Aorta (tissue), 5 donors: ENCODE results near the gene RELB. TPM values are rescaled to one million over a fixed set of nuclear protein-coding genes. Genes with fewer than 3 reads are reported as not detected.

Experiments
- ATAC-seq: fragments of 200-7000 bp; cut with Tn5 transposase; one replicate; pipeline ENCODE4 v1.9.1; 2022; ENCODE audit warnings: moderate library complexity; ENCODE audit not compliant: low FRiP score
- DNase-seq, 2 donors: peaks; one replicate each; pipeline ENCODE4 v3.0.0-alpha.2; 2020
- H3K27ac ChIP-seq, 2 donors: one replicate each; pipeline ENCODE4 v1.5.1; 2013; ENCODE audit warnings: low read length in 2 of 2, mild to moderate bottlenecking in 2 of 2, moderate library complexity in 2 of 2, control low read depth in 1 of 2, inconsistent platforms in 1 of 2, low read depth in 1 of 2
- H3K27me3 ChIP-seq, 2 donors: one replicate each; pipeline ENCODE4 v1.6.1; 2013; ENCODE audit warnings: control low read depth in 1 of 2, low read length in 1 of 2, mild to moderate bottlenecking in 1 of 2, moderate library complexity in 1 of 2; ENCODE audit not compliant: insufficient read depth in 2 of 2, control insufficient read depth in 1 of 2
- H3K36me3 ChIP-seq, 2 donors: one replicate each; pipeline ENCODE4 v1.6.1; 2013; ENCODE audit warnings: control low read depth in 1 of 2, low read length in 1 of 2, mild to moderate bottlenecking in 1 of 2; ENCODE audit not compliant: insufficient read depth in 2 of 2, control insufficient read depth in 1 of 2
- H3K4me1 ChIP-seq, 2 donors: one replicate each; pipeline ENCODE4 v1.6.1; 2013; ENCODE audit warnings: low read length in 2 of 2, control low read depth in 1 of 2, mild to moderate bottlenecking in 1 of 2, moderate library complexity in 1 of 2; ENCODE audit not compliant: insufficient read depth in 2 of 2, control insufficient read depth in 1 of 2
- H3K4me3 ChIP-seq, 2 donors: one replicate each; pipeline ENCODE4 v1.5.1; 2013; ENCODE audit warnings: low read length in 2 of 2, control low read depth in 1 of 2, mild to moderate bottlenecking in 1 of 2
- H3K9me3 ChIP-seq: one replicate; pipeline ENCODE4 v1.6.1; 2013; ENCODE audit warnings: mild to moderate bottlenecking, low read length; ENCODE audit not compliant: control insufficient read depth
- WGBS, 2 donors: extraction: QIAGEN DNeasy Blood & Tissue Kit; methylation state at CpG; one replicate each; pipeline ENCODE4 v1.1.7; 2013; 5-methylcytosine and 5-hydroxymethylcytosine counted together
- intact Hi-C, 2 donors: fragments of 100-400 bp; cut with DNase I; formaldehyde crosslinking; loops; one replicate each; pipeline versions ENCODE4 v1.14.2 to v1.15.0; 2022
- polyA plus RNA-seq, 2 donors: library from polyadenylated mRNA; stranded (reverse); fragments of 200-250 nt; gene quantifications; one replicate each; pipeline ENCODE4 v1.2.3, GENCODE V29; 2013
- total RNA-seq, 2 donors: library from RNA; stranded (reverse); fragmentation: NEBNext Ultra II Directional; extraction: Animal tissue kit (Norgen Biotek cat#: 25700); gene quantifications; one replicate each; pipeline ENCODE4 v1.2.1, GENCODE V29; 2021
- donor health status: healthy with polysubstance abuse.
- donor health status: Bipolar disorder and iron deficiency.
- donor health status: DM: no; HTN: no; CAD: no.
- donor health status: DM: no; HTN: no; CAD: no.
- donor health status: DM: yes; HTN: yes; CAD: no.

Gene RELB
- total and polyA plus RNA-seq, 4 donors, result 7.0 to 30.0 (median 15.4) TPM

- Histone ChIP-seq H3K4me1 (no peaks in the 10 kb centered on the region), H3K36me3 (peaks cover 0 to 9% of the 10 kb centered on the region in 2 donors), H3K9me3 (no peaks in the 10 kb centered on the region), H3K27me3 (no peaks in the 10 kb centered on the region), H3K27ac (no peak overlapping the region), H3K4me3 (no peak overlapping the region)
- ATAC-seq, result no peak
- 77 to 78% methylated on average over 5 to 6 of the region's 6 CpGs for WGBS, 2 donors
- intact Hi-C loops, result no loop called here
- DNase-seq, result no peak
These were observed 39.9 kb downstream of the RELB start for GRCh38 chr19:45041125-45041524.

DNA sequence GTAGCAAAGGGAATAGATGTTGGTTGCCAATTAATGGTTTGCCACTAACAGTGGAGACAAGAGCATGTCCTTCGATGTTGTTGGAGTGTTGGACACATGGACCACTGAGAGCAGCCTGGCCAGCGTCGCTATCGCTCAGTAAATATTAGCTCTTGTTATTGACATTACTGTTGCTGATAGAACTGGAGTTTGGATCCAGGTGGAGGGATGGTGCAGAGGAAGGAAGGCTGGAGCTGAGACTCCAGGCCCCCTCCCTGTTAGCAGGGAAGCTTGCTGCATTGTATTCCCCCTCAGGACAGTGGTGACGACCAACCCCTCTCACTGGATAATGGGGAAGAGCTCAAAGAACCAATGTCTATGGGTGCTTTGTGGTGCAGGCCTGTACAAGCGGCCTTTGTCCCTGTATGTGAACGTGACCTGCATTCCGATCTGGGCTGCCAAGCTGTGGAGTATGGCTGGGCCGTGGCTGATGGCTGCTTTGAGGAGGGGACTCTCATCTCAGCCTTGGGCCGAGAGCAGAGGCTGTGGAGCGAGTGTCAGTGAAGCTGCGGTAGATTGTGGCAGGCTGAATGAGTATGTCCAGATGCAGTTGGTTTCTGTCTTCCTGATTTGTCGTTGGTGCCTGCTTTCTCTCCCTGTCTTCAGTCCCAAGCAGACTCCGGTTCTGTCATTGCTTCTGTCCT is 44.5 kb downstream of the RELB start:
- H3K4me1 ChIP-seq, result no peaks in the 10 kb centered on the region

GRCh38 chr19:45046355-45046754 is 45.1 kb downstream of the RELB start:
- peaks cover 0 to 9% of the 10 kb centered on the region in 2 donors for H3K36me3 ChIP-seq
- WGBS, 2 donors, result 87 to 90% methylated on average over 7 of the region's 7 CpGs
- no peak for DNase-seq
- H3K27ac ChIP-seq, result no peak overlapping the region
- ATAC-seq, result no peak
- no peaks in the 10 kb centered on the region for H3K4me1 ChIP-seq
- no peaks in the 10 kb centered on the region for H3K27me3 ChIP-seq
- no peaks in the 10 kb centered on the region for H3K9me3 ChIP-seq
- intact Hi-C loops, result no loop called here
- no peak overlapping the region for H3K4me3 ChIP-seq

More for the DNA sequence above, 44.5 kb downstream of the RELB start:
- H3K36me3 ChIP-seq, result peaks cover 0 to 9% of the 10 kb centered on the region in 2 donors
- intact Hi-C loops, result no loop called here
- ATAC-seq (no peak), DNase-seq (no peak)
- 75 to 80% methylated on average over 14 of the region's 14 CpGs for WGBS, 2 donors
- no peak overlapping the region for H3K27ac ChIP-seq
- H3K4me3 ChIP-seq, result no peak overlapping the region
- no peaks in the 10 kb centered on the region for H3K9me3 ChIP-seq
- H3K27me3 ChIP-seq, result no peaks in the 10 kb centered on the region

- no peak overlapping the region for H3K4me3 ChIP-seq
- no peaks in the 10 kb centered on the region for H3K9me3 ChIP-seq
- intact Hi-C loops, result no loop called here
- no peak overlapping the region for H3K27ac ChIP-seq
- 72 to 73% methylated on average over 7 of the region's 7 CpGs for WGBS, 2 donors
- DNase-seq (no peak), ATAC-seq (no peak)
- H3K36me3 ChIP-seq, result peaks cover 0 to 9% of the 10 kb centered on the region in 2 donors
- no peaks in the 10 kb centered on the region for H3K4me1 ChIP-seq
- H3K27me3 ChIP-seq, result no peaks in the 10 kb centered on the region
These were observed 46.0 kb downstream of the RELB start for GRCh38 chr19:45047188-45047797.

- intact Hi-C loops, result no loop called here
- Histone ChIP-seq H3K4me1 (no peaks in the 10 kb centered on the region), H3K27me3 (no peaks in the 10 kb centered on the region), H3K4me3 (no peak overlapping the region), H3K9me3 (no peaks in the 10 kb centered on the region), H3K27ac (no peak overlapping the region), H3K36me3 (peaks cover 2 to 7% of the 10 kb centered on the region in 2 donors)
- WGBS, 2 donors, result 35 to 41% methylated on average over 8 of the region's 8 CpGs
- DNase-seq (no peak), ATAC-seq (no peak)
These were observed 47.9 kb downstream of the RELB start for GRCh38 chr19:45049073-45049736.

GRCh38 chr19:45050036-45050435 is 48.8 kb downstream of the RELB start:
- ATAC-seq, result no peak
- DNase-seq, result no peak
- Histone ChIP-seq H3K27me3 (no peaks in the 10 kb centered on the region), H3K4me1 (no peaks in the 10 kb centered on the region), H3K9me3 (no peaks in the 10 kb centered on the region), H3K4me3 (no peak overlapping the region), H3K27ac (no peak overlapping the region), H3K36me3 (peaks cover 4 to 6% of the 10 kb centered on the region in 2 donors)
- intact Hi-C loops, result no loop called here
- 90% methylated on average over 6 of the region's 6 CpGs for WGBS, 2 donors

GRCh38 chr19:45051929-45052579 is 50.8 kb downstream of the RELB start:
- WGBS, 2 donors, result 64 to 66% methylated on average over 9 of the region's 9 CpGs
- H3K27ac ChIP-seq, result no peak overlapping the region
- ATAC-seq (no peak), DNase-seq (no peak)
- no peaks in the 10 kb centered on the region for H3K27me3 ChIP-seq
- no peaks in the 10 kb centered on the region for H3K9me3 ChIP-seq
- intact Hi-C loops, result no loop called here
- no peak overlapping the region for H3K4me3 ChIP-seq
- H3K4me1 ChIP-seq, result no peaks in the 10 kb centered on the region
- peaks cover 7% of the 10 kb centered on the region in 2 donors for H3K36me3 ChIP-seq

- H3K27ac ChIP-seq, result no peak overlapping the region
- H3K4me1 ChIP-seq, result no peaks in the 10 kb centered on the region
- ATAC-seq (no peak), DNase-seq (no peak)
- no peaks in the 10 kb centered on the region for H3K27me3 ChIP-seq
- WGBS, 2 donors, result 88 to 90% methylated on average over 8 of the region's 8 CpGs
- peaks cover 7 to 19% of the 10 kb centered on the region in 2 donors for H3K36me3 ChIP-seq
- H3K9me3 ChIP-seq, result no peaks in the 10 kb centered on the region
- intact Hi-C loops, result no loop called here
- no peak overlapping the region for H3K4me3 ChIP-seq
These were observed 55.6 kb downstream of the RELB start for GRCh38 chr19:45056831-45057230.
